H9 (cell line): ENCODE data around the gene ITPKB. TPM values are rescaled to one million over a fixed set of nuclear protein-coding genes. Genes with fewer than 3 reads are reported as not detected.

Source experiments
- DNase-seq: peaks from one replicate; pipeline ENCODE4 v3.0.0-alpha.2; 2017
- H2AFZ ChIP-seq: one replicate; pipeline ENCODE4 v1.6.1; 2013; ENCODE audit warnings: mild to moderate bottlenecking, low read length, control low read depth, moderate library complexity
- H2AK5ac ChIP-seq: 2 replicates; pipeline ENCODE4 v1.6.1; 2013; ENCODE audit warnings: low read length, control low read depth, mixed read lengths; ENCODE audit not compliant: insufficient read length
- H2BK120ac ChIP-seq: one replicate; pipeline ENCODE4 v1.6.1; 2013; ENCODE audit warnings: low read depth, mild to moderate bottlenecking, low read length, control low read depth, inconsistent platforms; ENCODE audit not compliant: poor library complexity, severe bottlenecking
- H2BK12ac ChIP-seq: 2 replicates; pipeline ENCODE4 v1.6.1; 2013; ENCODE audit warnings: low read length, control low read depth, mixed read lengths, low read depth; ENCODE audit not compliant: insufficient read length
- H2BK15ac ChIP-seq: 2 replicates; pipeline ENCODE4 v1.6.1; 2013; ENCODE audit warnings: low read depth, low read length, control low read depth
- H2BK20ac ChIP-seq: one replicate; pipeline ENCODE4 v1.6.1; 2013; ENCODE audit warnings: low read depth, mild to moderate bottlenecking, low read length, control low read depth, inconsistent platforms; ENCODE audit not compliant: poor library complexity, severe bottlenecking
- H2BK5ac ChIP-seq: 2 replicates; pipeline ENCODE4 v1.6.1; 2013; ENCODE audit warnings: low read length, control low read depth, mixed read lengths; ENCODE audit not compliant: insufficient read length
- H3K14ac ChIP-seq: 2 replicates; pipeline ENCODE4 v1.6.1; 2013; ENCODE audit warnings: low read length, control low read depth; ENCODE audit not compliant: insufficient read depth
- H3K18ac ChIP-seq: 2 replicates; pipeline ENCODE4 v1.6.1; 2013; ENCODE audit warnings: low read depth, mild to moderate bottlenecking, mixed read lengths, low read length, control low read depth; ENCODE audit not compliant: insufficient read length
- H3K23ac ChIP-seq: 2 replicates; pipeline ENCODE4 v1.6.1; 2013; ENCODE audit warnings: low read length, control low read depth, mixed read lengths, low read depth; ENCODE audit not compliant: insufficient read length
- H3K23me2 ChIP-seq: 2 replicates; pipeline ENCODE4 v1.6.1; 2013; ENCODE audit warnings: low read depth, mild to moderate bottlenecking, mixed read lengths, low read length, control low read depth; ENCODE audit not compliant: insufficient read length, poor library complexity, severe bottlenecking
- H3K27ac ChIP-seq: 2 replicates; pipeline ENCODE4 v1.5.1; 2013; ENCODE audit warnings: low read length, control low read depth, mixed read lengths, low read depth; ENCODE audit not compliant: insufficient read length
- H3K27me3 ChIP-seq: 2 replicates; pipeline ENCODE4 v1.6.1; 2013; ENCODE audit warnings: low read length, control low read depth, inconsistent platforms; ENCODE audit not compliant: insufficient read depth
- H3K4ac ChIP-seq: 2 replicates; pipeline ENCODE4 v1.6.1; 2013; ENCODE audit warnings: low read depth, mild to moderate bottlenecking, control low read depth, inconsistent platforms, low read length, moderate library complexity
- H3K4me1 ChIP-seq: 2 replicates; pipeline ENCODE4 v1.6.1; 2013; ENCODE audit warnings: low read length, control low read depth, inconsistent platforms; ENCODE audit not compliant: insufficient read depth
- H3K4me2 ChIP-seq: 2 replicates; pipeline ENCODE4 v1.6.1; 2013; ENCODE audit warnings: low read length, control low read depth, mixed read lengths; ENCODE audit not compliant: insufficient read length, insufficient read depth
- H3K56ac ChIP-seq: 2 replicates; pipeline ENCODE4 v1.6.1; 2013; ENCODE audit warnings: low read depth, mild to moderate bottlenecking, mixed read lengths, low read length, control low read depth; ENCODE audit not compliant: insufficient read length
- H3K79me1 ChIP-seq: 2 replicates; pipeline ENCODE4 v1.6.1; 2013; ENCODE audit warnings: low read depth, mild to moderate bottlenecking, moderate library complexity, low read length, control low read depth, inconsistent platforms; ENCODE audit not compliant: insufficient read depth, poor library complexity, severe bottlenecking
- H3K79me2 ChIP-seq: 2 replicates; pipeline ENCODE4 v1.6.1; 2013; ENCODE audit warnings: low read length, control low read depth, inconsistent platforms; ENCODE audit not compliant: insufficient read depth
- H3K9ac ChIP-seq: 2 replicates; pipeline ENCODE4 v1.6.1; 2013; ENCODE audit warnings: low read length, control low read depth, mixed read lengths; ENCODE audit not compliant: insufficient read length; ENCODE audit errors: extremely low read depth
- H3K9me3 ChIP-seq: one replicate; pipeline ENCODE4 v1.6.1; 2013; ENCODE audit warnings: low read depth, low read length, inconsistent platforms; ENCODE audit not compliant: control insufficient read depth
- H3T11ph ChIP-seq: one replicate; pipeline ENCODE4 v1.6.1; 2013; ENCODE audit warnings: mild to moderate bottlenecking, low read length, control low read depth, inconsistent platforms
- H4K20me1 ChIP-seq: one replicate; pipeline ENCODE4 v1.6.1; 2013; ENCODE audit not compliant: control insufficient read depth, insufficient read length, insufficient read depth
- H4K5ac ChIP-seq: 2 replicates; pipeline ENCODE4 v1.6.1; 2013; ENCODE audit warnings: low read depth, mild to moderate bottlenecking, mixed read lengths, low read length, control low read depth; ENCODE audit not compliant: insufficient read length
- H4K8ac ChIP-seq: replicated peaks from 2 replicates; pipeline ENCODE4 v1.6.1; 2013; ENCODE audit warnings: low read length, control low read depth, mixed read lengths, low read depth; ENCODE audit not compliant: insufficient read length
- H4K91ac ChIP-seq: 2 replicates; pipeline ENCODE4 v1.6.1; 2013; ENCODE audit warnings: low read depth, mild to moderate bottlenecking, moderate library complexity, mixed read lengths, low read length, control low read depth; ENCODE audit not compliant: insufficient read length
- H3K27ac Mint-ChIP-seq, 3 experiments: 2 replicates in 2 of 3; 3 replicates in 1 of 3; pipeline ENCODE4 v1.8.0; 2020 to 2021; ENCODE audit warnings: mixed read lengths in 3 of 3, mild to moderate bottlenecking in 1 of 3, moderate library complexity in 1 of 3
- H3K27me3 Mint-ChIP-seq: 2 replicates; pipeline ENCODE4 v1.8.0; 2021; ENCODE audit warnings: low read depth, mild to moderate bottlenecking, moderate library complexity, mixed read lengths
- H3K36me3 Mint-ChIP-seq, 3 experiments: 2 replicates in 2 of 3; 3 replicates in 1 of 3; pipeline ENCODE4 v1.8.0; 2020 to 2021; ENCODE audit warnings: low read depth in 3 of 3, mixed read lengths in 3 of 3; ENCODE audit not compliant: insufficient read depth in 1 of 3
- H3K4me1 Mint-ChIP-seq, 2 experiments: 2 replicates each; pipeline ENCODE4 v1.8.0; 2020; ENCODE audit warnings: mixed read lengths in 2 of 2
- H3K4me3 Mint-ChIP-seq, 2 experiments: 2 replicates in 1 of 2; 3 replicates in 1 of 2; pipeline ENCODE4 v1.8.0; 2020 to 2021; ENCODE audit warnings: mild to moderate bottlenecking in 2 of 2, mixed read lengths in 2 of 2, moderate library complexity in 1 of 2
- H3K9me3 Mint-ChIP-seq, 2 experiments: 2 replicates in 1 of 2; 3 replicates in 1 of 2; pipeline ENCODE4 v1.8.0; 2020; ENCODE audit warnings: mild to moderate bottlenecking in 2 of 2, mixed read lengths in 2 of 2, moderate library complexity in 1 of 2
- CTCF ChIP-seq: fragments of 200-600 bp; sonication (generic); conservative IDR thresholded peaks from 3 replicates; pipeline ENCODE4 v1.8.0; 2021; ENCODE audit warnings: antibody characterized with exemption, mild to moderate bottlenecking
- WGBS: extraction: QIAGEN DNeasy Blood & Tissue Kit; methylation state at CpG from one replicate; pipeline ENCODE4 v1.1.7; 2013; ENCODE audit warnings: missing lambda C conversion rate, low lambda C conversion rate, mixed read lengths; ENCODE audit not compliant: insufficient read length; ENCODE audit errors: extremely low coverage; 5-methylcytosine and 5-hydroxymethylcytosine counted together
- total RNA-seq: library from RNA; stranded (reverse); gene quantifications from 2 replicates; pipeline ENCODE4 v1.2.1, GENCODE V29; 2021

The ITPKB gene
- total RNA-seq, 1 experiment from 2014 or later: 3.8 TPM

- no peak overlapping the region for H3K14ac ChIP-seq
- no peak overlapping the region for H2BK5ac ChIP-seq
- H4K8ac ChIP-seq: no peak overlapping the region
- no peak overlapping the region for H3K4ac ChIP-seq
- no peak overlapping the region for H2BK12ac ChIP-seq
- H3T11ph ChIP-seq: no peak overlapping the region
- H3K4me3 Mint-ChIP-seq: no peak overlapping the region
- H3K36me3 Mint-ChIP-seq: peaks cover 0 to 2% (median 2%) of the 10 kb centered on the region in 3 experiments; a peak in 2 of 7 replicates
- no peaks in the 10 kb centered on the region for H3K79me1 ChIP-seq
- no peaks in the 10 kb centered on the region for H4K20me1 ChIP-seq
- no peak overlapping the region for H3K56ac ChIP-seq
- no peak for DNase-seq
- H3K9me3 ChIP-seq: no peaks in the 10 kb centered on the region
- H2AK5ac ChIP-seq: no peak overlapping the region
- H3K23ac ChIP-seq: no peak overlapping the region
- no peaks in the 10 kb centered on the region for H3K23me2 ChIP-seq
- H3K18ac ChIP-seq: no peak overlapping the region
- no peak overlapping the region for H2AFZ ChIP-seq
- H3K9me3 Mint-ChIP-seq: peaks cover 6 to 8% of the 10 kb centered on the region in 2 experiments; a peak in 4 of 5 replicates
- no peak overlapping the region for H3K9ac ChIP-seq
- H4K91ac ChIP-seq: no peak overlapping the region
- no peak for TF ChIP-seq CTCF
- H3K27ac ChIP-seq: no peak overlapping the region
- H3K27me3 Mint-ChIP-seq: peaks cover 13% of the 10 kb centered on the region
- no peak overlapping the region for H3K4me2 ChIP-seq
- H3K79me2 ChIP-seq: no peaks in the 10 kb centered on the region
- WGBS: no CpG with 5 or more reads among the region's 8 CpGs
- H2BK120ac ChIP-seq: no peak overlapping the region
- no peaks in the 10 kb centered on the region for H3K27me3 ChIP-seq
- H3K27ac Mint-ChIP-seq: no peak overlapping the region; a peak in 1 of 7 replicates
- no peak overlapping the region for H2BK15ac ChIP-seq
- H4K5ac ChIP-seq: no peak overlapping the region
- peaks cover 10 to 13% of the 10 kb centered on the region in 2 experiments for H3K4me1 Mint-ChIP-seq
- no peaks in the 10 kb centered on the region for H3K4me1 ChIP-seq
- H2BK20ac ChIP-seq: no peak overlapping the region
These were observed 145.5 kb downstream of the ITPKB start for GRCh38 chr1:226593541-226593940.
